Natural killer cell (primary cell): ENCODE data around the gene IL36RN. TPM values are rescaled to one million over a fixed set of nuclear protein-coding genes. Genes with fewer than 3 reads are reported as not detected.
A peak's percentile ranks its signal among the peaks of the same experiment; 100 is the strongest.
"Not testable (repeated sequence)": the region's sequence is repeated elsewhere in the genome, so short reads cannot be mapped to it uniquely, and the experiment has no call there.

ENCODE experiments used
- ATAC-seq, 3 donors: fragments of 150-1000 bp in 2 of 3; fragments of 200-7000 bp in 1 of 3; cut with Tn5 transposase; 1 replicate in 1 of 3; 2 replicates in 2 of 3; pipeline ENCODE4 v1.10.0; 2021; ENCODE audit warnings: mild to moderate bottlenecking in 2 of 3, moderate library complexity in 2 of 3
- DNase-seq, 2 donors: peaks; one replicate each; pipeline versions ENCODE4 v3.0.0 to v3.0.0-alpha.2; 2013 to 2021; ENCODE audit warnings: mixed read lengths in 1 of 2
- H3K27ac ChIP-seq: one replicate; pipeline ENCODE4 v1.5.1; 2013; ENCODE audit warnings: mild to moderate bottlenecking, low read length
- H3K27me3 ChIP-seq: one replicate; pipeline ENCODE4 v1.6.1; 2013; ENCODE audit warnings: low read length; ENCODE audit not compliant: control insufficient read depth, insufficient read depth
- H3K36me3 ChIP-seq: one replicate; pipeline ENCODE4 v1.6.1; 2013; ENCODE audit warnings: low read length; ENCODE audit not compliant: control insufficient read depth, insufficient read depth
- H3K4me1 ChIP-seq: one replicate; pipeline ENCODE4 v1.6.1; 2013; ENCODE audit warnings: low read length; ENCODE audit not compliant: control insufficient read depth, insufficient read depth
- H3K4me3 ChIP-seq: one replicate; pipeline ENCODE4 v1.5.1; 2013; ENCODE audit warnings: low read length
- H3K9me3 ChIP-seq: one replicate; pipeline ENCODE4 v1.6.1; 2013; ENCODE audit warnings: low read length; ENCODE audit not compliant: control insufficient read depth, insufficient read depth
- H3K27ac Mint-ChIP-seq, 2 donors: one replicate each; pipeline ENCODE4 v1.8.0; 2022; ENCODE audit warnings: mild to moderate bottlenecking in 2 of 2, mixed read lengths in 2 of 2, moderate library complexity in 1 of 2
- H3K27me3 Mint-ChIP-seq, 2 donors: one replicate each; pipeline ENCODE4 v1.8.0; 2022; ENCODE audit warnings: low read depth in 2 of 2, mixed read lengths in 2 of 2
- H3K36me3 Mint-ChIP-seq: one replicate; pipeline ENCODE4 v1.8.0; 2022; ENCODE audit warnings: mixed read lengths
- H3K4me1 Mint-ChIP-seq, 2 donors: one replicate each; pipeline ENCODE4 v1.8.0; 2022; ENCODE audit warnings: mixed read lengths in 2 of 2
- H3K4me3 Mint-ChIP-seq: one replicate; pipeline ENCODE4 v1.8.0; 2022; ENCODE audit warnings: mild to moderate bottlenecking, moderate library complexity, mixed read lengths
- H3K9me3 Mint-ChIP-seq, 2 donors: one replicate each; pipeline ENCODE4 v1.8.0; 2022; ENCODE audit warnings: mixed read lengths in 2 of 2
- WGBS: methylation state at CpG from one replicate; pipeline ENCODE4 v1.1.7; 2013; ENCODE audit warnings: missing lambda C conversion rate; ENCODE audit not compliant: insufficient coverage; 5-methylcytosine and 5-hydroxymethylcytosine counted together
- intact Hi-C: fragments of 100-400 bp; cut with micrococcal nuclease; formaldehyde crosslinking; loops from one replicate; pipeline ENCODE4 v1.14.2; 2022
- total RNA-seq, 4 donors: library from RNA; stranded (reverse); fragments of 120-200 nt in 1 of 4; gene quantifications; one replicate each; pipeline versions ENCODE4 v1.2.3 to v1.2.4, GENCODE V29; 2013 to 2022
- TF ChIP-seq, protein P1 (sequence below): fragments of 200-600 bp; IDR thresholded peaks from one replicate; pipeline ENCODE4 v1.8.0; 2022; ENCODE audit warnings: antibody characterized with exemption

The IL36RN gene
- total RNA-seq, 3 donors from 2014 or later (not counting 1 experiment from before 2014, with no cell fraction given), result not detected

DNA sequence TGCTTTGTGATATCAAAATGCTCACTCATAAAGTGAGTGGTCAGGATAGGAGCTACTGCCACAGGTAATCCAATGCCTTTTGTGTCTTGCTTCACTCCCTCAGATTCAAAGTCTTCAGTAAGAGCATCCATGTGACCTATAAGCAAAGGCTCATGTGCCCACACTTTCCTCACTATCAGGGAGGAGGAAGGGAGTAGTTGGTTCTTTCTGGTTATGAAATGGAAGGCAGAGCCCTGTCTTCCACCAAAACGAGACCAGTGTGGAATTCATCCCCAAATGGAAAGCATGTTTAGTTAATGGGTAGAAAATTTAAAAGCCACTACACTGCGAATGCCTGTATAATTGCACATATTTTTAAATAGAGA is 34.6 kb downstream of the IL36RN start:
- Mint-ChIP-seq H3K27me3 (peaks cover 0 to 13% of the 10 kb centered on the region in 2 donors), H3K4me1 (peaks cover 11 to 12% of the 10 kb centered on the region in 2 donors), H3K27ac (no peak overlapping the region), H3K4me3 (no peak overlapping the region), H3K9me3 (peaks cover 0 to 3% of the 10 kb centered on the region in 2 donors), H3K36me3 (peaks cover 7% of the 10 kb centered on the region)
- ATAC-seq (no peak), DNase-seq (no peak)
- Histone ChIP-seq H3K4me3 (no peak overlapping the region), H3K36me3 (no peaks in the 10 kb centered on the region), H3K4me1 (peaks cover 12% of the 10 kb centered on the region), H3K27ac (no peak overlapping the region), H3K9me3 (no peaks in the 10 kb centered on the region), H3K27me3 (no peaks in the 10 kb centered on the region)
- intact Hi-C loops, result no loop called here
- WGBS, result 63% methylated on average over 2 of the region's 2 CpGs
- TF ChIP-seq, protein P1, sequence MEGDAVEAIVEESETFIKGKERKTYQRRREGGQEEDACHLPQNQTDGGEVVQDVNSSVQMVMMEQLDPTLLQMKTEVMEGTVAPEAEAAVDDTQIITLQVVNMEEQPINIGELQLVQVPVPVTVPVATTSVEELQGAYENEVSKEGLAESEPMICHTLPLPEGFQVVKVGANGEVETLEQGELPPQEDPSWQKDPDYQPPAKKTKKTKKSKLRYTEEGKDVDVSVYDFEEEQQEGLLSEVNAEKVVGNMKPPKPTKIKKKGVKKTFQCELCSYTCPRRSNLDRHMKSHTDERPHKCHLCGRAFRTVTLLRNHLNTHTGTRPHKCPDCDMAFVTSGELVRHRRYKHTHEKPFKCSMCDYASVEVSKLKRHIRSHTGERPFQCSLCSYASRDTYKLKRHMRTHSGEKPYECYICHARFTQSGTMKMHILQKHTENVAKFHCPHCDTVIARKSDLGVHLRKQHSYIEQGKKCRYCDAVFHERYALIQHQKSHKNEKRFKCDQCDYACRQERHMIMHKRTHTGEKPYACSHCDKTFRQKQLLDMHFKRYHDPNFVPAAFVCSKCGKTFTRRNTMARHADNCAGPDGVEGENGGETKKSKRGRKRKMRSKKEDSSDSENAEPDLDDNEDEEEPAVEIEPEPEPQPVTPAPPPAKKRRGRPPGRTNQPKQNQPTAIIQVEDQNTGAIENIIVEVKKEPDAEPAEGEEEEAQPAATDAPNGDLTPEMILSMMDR, result no peak

DNA sequence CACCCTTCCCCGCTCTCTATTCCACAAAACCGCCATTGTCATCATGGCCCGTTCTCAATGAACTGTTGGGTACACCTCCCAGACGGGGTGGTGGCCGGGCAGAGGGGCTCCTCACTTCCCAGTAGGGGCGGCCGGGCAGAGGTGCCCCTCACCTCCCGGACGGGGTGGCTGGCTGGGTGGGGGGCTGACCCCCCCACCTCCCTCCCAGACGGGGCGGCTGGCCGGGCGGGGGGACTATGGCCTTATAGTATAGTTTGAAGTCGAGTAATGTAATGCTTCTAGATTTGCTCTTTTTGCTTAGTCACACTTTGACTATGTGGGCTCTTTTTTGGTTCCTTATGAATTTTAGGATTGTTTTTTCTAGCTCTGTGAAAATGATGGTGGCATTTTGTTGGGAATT is 37.3 kb downstream of the IL36RN start:
- DNase-seq, ATAC-seq, H3K9me3 Mint-ChIP-seq, H3K36me3 Mint-ChIP-seq, H3K36me3 ChIP-seq, H3K4me1 ChIP-seq, H3K9me3 ChIP-seq, intact Hi-C loops, H3K27me3 ChIP-seq, H3K27ac ChIP-seq, H3K4me3 Mint-ChIP-seq, H3K4me3 ChIP-seq, H3K27ac Mint-ChIP-seq: not testable (repeated sequence)
- WGBS, result 97% methylated on average over 7 of the region's 14 CpGs
- Mint-ChIP-seq H3K4me1 (peaks cover 12% of the 10 kb centered on the region in 2 donors), H3K27me3 (peaks cover 0 to 13% of the 10 kb centered on the region in 2 donors)

DNA sequence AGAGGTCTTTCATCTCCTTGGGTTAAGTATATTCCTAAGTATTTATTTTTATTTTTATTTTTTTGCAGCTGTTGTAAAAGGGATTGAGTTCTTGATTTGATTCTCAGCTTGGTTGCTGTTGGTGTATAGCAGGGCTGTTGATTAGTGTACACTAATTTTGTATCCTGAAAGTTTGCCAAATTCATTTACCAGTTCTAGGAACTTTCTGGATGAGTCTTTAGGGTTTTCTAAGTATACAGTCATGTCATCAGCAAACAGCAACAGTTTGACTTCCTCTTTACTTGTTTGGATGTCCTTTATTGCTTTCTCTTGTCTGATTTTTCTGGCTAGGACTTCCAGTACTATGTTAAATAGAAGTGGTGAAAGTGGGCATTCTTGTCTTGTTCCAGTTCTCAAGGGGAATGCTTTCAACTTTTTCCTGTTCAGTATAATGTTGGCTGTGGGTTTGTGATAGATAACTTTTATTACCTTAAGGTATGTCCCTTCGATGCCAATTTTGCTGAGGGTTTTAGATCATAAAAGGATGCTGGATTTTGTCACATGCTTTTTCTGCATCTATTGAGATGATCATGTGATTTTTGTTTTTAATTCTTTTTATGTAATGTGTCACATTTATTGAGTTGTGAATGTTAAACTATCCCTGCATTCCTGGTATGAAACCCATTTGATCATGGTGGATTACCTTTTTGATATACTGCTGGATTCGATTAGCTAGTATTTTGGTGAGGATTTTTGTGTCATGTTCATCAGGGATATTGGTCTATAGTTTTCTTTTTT is 38.0 kb downstream of the IL36RN start:
- H3K9me3 Mint-ChIP-seq, H3K4me3 Mint-ChIP-seq, ATAC-seq, H3K9me3 ChIP-seq, H3K4me3 ChIP-seq, H3K27ac ChIP-seq, intact Hi-C loops, H3K36me3 Mint-ChIP-seq, DNase-seq, H3K4me1 ChIP-seq, H3K27me3 ChIP-seq, H3K36me3 ChIP-seq: not testable (repeated sequence)
- 95% methylated on average over 2 of the region's 2 CpGs for WGBS
- Mint-ChIP-seq H3K4me1 (peaks cover 12% of the 10 kb centered on the region in 2 donors), H3K27ac (peak overlapping the region in 1 of 2 donors; percentile 82), H3K27me3 (peaks cover 0 to 13% of the 10 kb centered on the region in 2 donors)

DNA sequence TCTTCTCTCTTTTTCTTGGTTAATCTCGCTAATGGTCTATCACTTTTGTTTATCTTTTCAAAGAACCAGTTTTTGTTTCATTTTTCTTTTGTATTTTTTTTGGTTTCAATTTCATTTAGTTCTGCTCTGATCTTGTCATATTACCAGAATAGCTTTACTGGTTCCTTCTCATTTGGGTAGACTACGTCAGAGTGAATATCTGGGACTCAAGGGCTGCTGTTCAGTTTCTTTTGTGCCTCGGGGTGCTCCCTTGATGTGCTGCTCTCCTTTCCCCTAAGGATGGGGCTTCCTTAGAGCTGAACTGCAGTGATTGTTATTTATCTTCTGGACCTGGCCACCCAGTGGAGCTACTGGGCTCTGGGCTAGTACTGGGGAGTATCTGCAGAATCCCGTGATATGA is 39.0 kb downstream of the IL36RN start:
- ATAC-seq, result peak; percentile 36 to 72 (median 66)
- Mint-ChIP-seq H3K27ac (peak overlapping the region; percentile 61 to 82), H3K27me3 (peaks cover 0 to 13% of the 10 kb centered on the region in 2 donors), H3K36me3 (peaks cover 7% of the 10 kb centered on the region), H3K4me1 (peaks cover 12% of the 10 kb centered on the region in 2 donors), H3K9me3 (peaks cover 0 to 3% of the 10 kb centered on the region in 2 donors), H3K4me3 (peak overlapping the region; percentile 79)
- Histone ChIP-seq H3K4me3 (no peak overlapping the region), H3K27ac (peak overlapping the region; percentile 19), H3K9me3 (no peaks in the 10 kb centered on the region), H3K4me1 (peaks cover 9% of the 10 kb centered on the region), H3K27me3 (no peaks in the 10 kb centered on the region), H3K36me3 (no peaks in the 10 kb centered on the region)
- peak in 1 of 2 donors; percentile 32 for DNase-seq
- TF ChIP-seq, protein P1, result no peak
- intact Hi-C loops, result no loop called here
- WGBS, result 61% methylated on average over 3 of the region's 4 CpGs
